Hepatocyte (in vitro differentiated cells): ENCODE data around the gene RAX. TPM values are rescaled to one million over a fixed set of nuclear protein-coding genes. Genes with fewer than 3 reads are reported as not detected.

Experiments
- DNase-seq: peaks from one replicate; pipeline ENCODE4 v3.0.0-alpha.2; 2016; ENCODE audit warnings: low spot score
- H2AFZ ChIP-seq: fragments of 200-600 bp; sonication (generic); 2 replicates; pipeline ENCODE4 v1.6.0; 2016; ENCODE audit warnings: antibody characterized with exemption, mild to moderate bottlenecking
- H3K27ac ChIP-seq: fragments of 200-600 bp; sonication (generic); 2 replicates; pipeline ENCODE4 v1.5.1; 2016; ENCODE audit warnings: mild to moderate bottlenecking
- H3K27me3 ChIP-seq: fragments of 200-600 bp; sonication (generic); 2 replicates; pipeline ENCODE4 v1.6.1; 2016
- H3K36me3 ChIP-seq: fragments of 200-600 bp; sonication (generic); replicated peaks from 2 replicates; pipeline ENCODE4 v1.5.1; 2016; ENCODE audit warnings: low read depth; ENCODE audit not compliant: insufficient read depth
- H3K4me1 ChIP-seq: fragments of 200-600 bp; sonication (generic); 2 replicates; pipeline ENCODE4 v1.5.1; 2016; ENCODE audit warnings: mild to moderate bottlenecking, moderate library complexity; ENCODE audit not compliant: insufficient read depth
- H3K4me2 ChIP-seq: fragments of 200-600 bp; sonication (generic); 2 replicates; pipeline ENCODE4 v1.6.0; 2016
- H3K4me3 ChIP-seq: fragments of 200-600 bp; sonication (generic); 2 replicates; pipeline ENCODE4 v1.5.1; 2016; ENCODE audit warnings: mild to moderate bottlenecking
- H3K79me2 ChIP-seq: fragments of 200-600 bp; sonication (generic); 2 replicates; pipeline ENCODE4 v1.6.0; 2017; ENCODE audit warnings: mild to moderate bottlenecking
- H3K9me2 ChIP-seq: fragments of 200-600 bp; sonication (generic); replicated peaks from 2 replicates; pipeline ENCODE4 v1.6.0; 2017; ENCODE audit warnings: mild to moderate bottlenecking; ENCODE audit not compliant: insufficient read depth
- H3K9me3 ChIP-seq: fragments of 200-600 bp; sonication (generic); 2 replicates; pipeline ENCODE4 v1.5.1; 2016; ENCODE audit warnings: low read depth, mild to moderate bottlenecking
- H4K20me1 ChIP-seq: fragments of 200-600 bp; sonication (generic); 2 replicates; pipeline ENCODE4 v1.6.0; 2016; ENCODE audit warnings: mild to moderate bottlenecking; ENCODE audit not compliant: insufficient read depth, poor library complexity, severe bottlenecking
- EZH2 ChIP-seq: fragments of 200-600 bp; sonication (generic); IDR thresholded peaks from 2 replicates; pipeline ENCODE4 v1.6.1; 2016; ENCODE audit warnings: antibody characterized with exemption, mild to moderate bottlenecking, borderline replicate concordance
- EZH2phosphoT487 ChIP-seq: fragments of 200-600 bp; sonication (generic); IDR thresholded peaks from one replicate; pipeline ENCODE4 v1.6.1; 2018; ENCODE audit warnings: antibody characterized with exemption, mild to moderate bottlenecking, low read depth, moderate library complexity; ENCODE audit not compliant: unreplicated experiment, severe bottlenecking
- WGBS: methylation state at CpG from one replicate; pipeline ENCODE4 v1.1.6; 2016; ENCODE audit warnings: low lambda C conversion rate; ENCODE audit errors: missing lambda C conversion rate; 5-methylcytosine and 5-hydroxymethylcytosine counted together
- polyA plus RNA-seq: library from polyadenylated mRNA; unstranded; fragments of >200 nt; fragmentation: Nextera tagmentation; extraction: Ambion mirVana; gene quantifications from 2 replicates; pipeline ENCODE4 v1.2.1, GENCODE V29; 2016
- total RNA-seq: library from RNA; depleted of rRNA; stranded (reverse); fragments of >200 nt; gene quantifications from 2 replicates; pipeline ENCODE4 v1.2.3, GENCODE V29; 2014
- TF ChIP-seq, protein P1 (sequence below): fragments of 200-600 bp; sonication (generic); IDR thresholded peaks from 2 replicates; pipeline ENCODE4 v1.5.1; 2016; ENCODE audit warnings: antibody characterized with exemption, mild to moderate bottlenecking; ENCODE audit not compliant: poor library complexity

RAX gene
- total and polyA plus RNA-seq, 2 experiments from 2014 or later: not detected

DNA sequence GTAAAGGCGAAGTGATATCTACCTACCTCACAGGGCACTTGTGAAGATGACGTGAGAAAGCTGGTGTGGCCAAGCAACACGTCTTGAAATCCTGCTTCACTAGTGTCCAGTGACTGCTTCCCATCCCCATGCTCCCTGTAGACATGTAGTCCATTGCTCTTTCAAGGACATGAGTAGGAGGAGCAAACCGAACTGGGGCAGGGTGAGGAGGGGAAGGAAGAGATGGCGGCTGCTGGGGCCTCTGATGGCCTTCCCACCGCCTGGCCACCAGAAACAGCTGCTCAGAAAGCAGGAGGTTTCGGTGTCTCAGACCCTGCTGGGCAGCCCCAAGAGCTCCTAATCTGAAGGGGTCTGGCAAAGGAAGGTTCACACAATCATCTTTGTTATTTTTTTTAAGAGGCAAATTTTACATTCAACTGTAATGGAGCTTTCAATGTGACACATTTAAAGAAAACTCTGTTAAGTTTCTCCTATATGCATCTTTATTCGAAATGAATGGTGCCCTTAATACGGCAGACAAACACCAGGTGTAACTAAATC, 30.5 kb upstream of the RAX start:
- Histone ChIP-seq H3K27me3 (peaks cover 49% of the 10 kb centered on the region), H4K20me1 (no peaks in the 10 kb centered on the region), H3K9me2 (no peaks in the 10 kb centered on the region), H2AFZ (no peak overlapping the region), H3K27ac (no peak overlapping the region), H3K4me3 (no peak overlapping the region), H3K79me2 (no peaks in the 10 kb centered on the region), H3K9me3 (no peaks in the 10 kb centered on the region), H3K4me1 (no peaks in the 10 kb centered on the region), H3K36me3 (no peaks in the 10 kb centered on the region), H3K4me2 (no peak overlapping the region)
- TF ChIP-seq EZH2: no peak
- TF ChIP-seq, protein P1, sequence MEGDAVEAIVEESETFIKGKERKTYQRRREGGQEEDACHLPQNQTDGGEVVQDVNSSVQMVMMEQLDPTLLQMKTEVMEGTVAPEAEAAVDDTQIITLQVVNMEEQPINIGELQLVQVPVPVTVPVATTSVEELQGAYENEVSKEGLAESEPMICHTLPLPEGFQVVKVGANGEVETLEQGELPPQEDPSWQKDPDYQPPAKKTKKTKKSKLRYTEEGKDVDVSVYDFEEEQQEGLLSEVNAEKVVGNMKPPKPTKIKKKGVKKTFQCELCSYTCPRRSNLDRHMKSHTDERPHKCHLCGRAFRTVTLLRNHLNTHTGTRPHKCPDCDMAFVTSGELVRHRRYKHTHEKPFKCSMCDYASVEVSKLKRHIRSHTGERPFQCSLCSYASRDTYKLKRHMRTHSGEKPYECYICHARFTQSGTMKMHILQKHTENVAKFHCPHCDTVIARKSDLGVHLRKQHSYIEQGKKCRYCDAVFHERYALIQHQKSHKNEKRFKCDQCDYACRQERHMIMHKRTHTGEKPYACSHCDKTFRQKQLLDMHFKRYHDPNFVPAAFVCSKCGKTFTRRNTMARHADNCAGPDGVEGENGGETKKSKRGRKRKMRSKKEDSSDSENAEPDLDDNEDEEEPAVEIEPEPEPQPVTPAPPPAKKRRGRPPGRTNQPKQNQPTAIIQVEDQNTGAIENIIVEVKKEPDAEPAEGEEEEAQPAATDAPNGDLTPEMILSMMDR: no peak
- no peak for TF ChIP-seq EZH2phosphoT487
- no peak for DNase-seq
- 87% methylated on average over 9 of the region's 9 CpGs for WGBS

DNA sequence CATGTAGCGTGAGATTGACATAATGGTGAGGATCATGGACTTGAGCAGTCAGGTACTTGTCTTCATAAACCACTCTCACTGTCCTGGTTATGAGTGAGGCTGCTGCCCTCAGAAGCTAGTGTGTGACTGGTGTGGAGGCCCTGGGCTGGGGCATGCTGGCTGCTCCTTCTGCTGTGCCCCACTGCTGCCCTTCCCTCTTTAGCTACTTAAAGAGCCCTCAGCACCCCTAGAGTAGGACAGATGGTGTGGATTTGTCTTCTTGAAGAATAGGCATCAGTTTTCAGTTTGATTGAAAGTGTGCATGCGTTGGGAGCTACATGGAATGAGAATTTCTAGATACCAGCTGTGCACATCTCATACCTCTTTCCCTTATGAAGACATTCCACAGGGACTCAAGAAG, 29.8 kb upstream of the RAX start:
- H3K9me3 ChIP-seq: no peaks in the 10 kb centered on the region
- H3K36me3 ChIP-seq: no peaks in the 10 kb centered on the region
- H3K4me2 ChIP-seq: no peak overlapping the region
- TF ChIP-seq EZH2phosphoT487 (no peak), EZH2 (no peak)
- TF ChIP-seq, protein P1: no peak
- no peak overlapping the region for H3K4me3 ChIP-seq
- H3K27me3 ChIP-seq: peaks cover 52% of the 10 kb centered on the region
- no peaks in the 10 kb centered on the region for H3K9me2 ChIP-seq
- H3K27ac ChIP-seq: no peak overlapping the region
- H4K20me1 ChIP-seq: no peaks in the 10 kb centered on the region
- no peaks in the 10 kb centered on the region for H3K79me2 ChIP-seq
- no peaks in the 10 kb centered on the region for H3K4me1 ChIP-seq
- DNase-seq: no peak
- no peak overlapping the region for H2AFZ ChIP-seq
- 81% methylated on average over 2 of the region's 2 CpGs for WGBS

DNA sequence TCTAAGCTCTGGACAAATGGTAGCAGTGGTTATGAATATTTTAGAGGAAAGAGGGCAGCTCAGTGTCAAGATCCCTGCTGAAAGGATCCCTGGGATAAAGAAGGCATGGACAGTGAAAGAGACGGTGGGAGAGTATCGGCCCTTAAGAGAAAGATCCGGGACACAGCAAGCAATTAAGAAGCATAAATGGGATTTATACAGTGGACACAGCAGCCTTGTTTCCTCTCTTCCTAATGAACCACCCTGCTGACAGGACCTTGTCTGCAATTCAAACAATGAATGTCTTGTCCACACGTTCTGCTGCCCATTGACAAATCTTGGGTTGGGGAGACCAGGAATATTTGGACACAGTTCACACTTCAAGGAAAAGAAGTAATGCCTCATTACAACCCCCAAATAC, 28.7 kb upstream of the RAX start:
- no peak overlapping the region for H3K4me2 ChIP-seq
- WGBS: 86% methylated on average over 4 of the region's 4 CpGs
- no peaks in the 10 kb centered on the region for H3K9me2 ChIP-seq
- DNase-seq: no peak
- H3K27ac ChIP-seq: no peak overlapping the region
- no peaks in the 10 kb centered on the region for H3K79me2 ChIP-seq
- H4K20me1 ChIP-seq: no peaks in the 10 kb centered on the region
- no peaks in the 10 kb centered on the region for H3K36me3 ChIP-seq
- H3K27me3 ChIP-seq: peaks cover 49% of the 10 kb centered on the region
- H3K9me3 ChIP-seq: no peaks in the 10 kb centered on the region
- H3K4me3 ChIP-seq: no peak overlapping the region
- H3K4me1 ChIP-seq: no peaks in the 10 kb centered on the region
- no peak overlapping the region for H2AFZ ChIP-seq
- TF ChIP-seq, protein P1: no peak
- TF ChIP-seq EZH2phosphoT487 (no peak), EZH2 (no peak)
